Psoas muscle (tissue), 8 donors: Measurements from ENCODE around the gene SLC22A23. TPM values are rescaled to one million over a fixed set of nuclear protein-coding genes. Genes with fewer than 3 reads are reported as not detected.

Source experiments
- ATAC-seq, 4 donors: fragments of 200-7000 bp; cut with Tn5 transposase; one replicate each; pipeline ENCODE4 v1.9.1; 2020; ENCODE audit warnings: moderate library complexity in 3 of 4, mild to moderate bottlenecking in 2 of 4
- DNase-seq, 2 donors: peaks; one replicate each; pipeline ENCODE4 v3.0.0-alpha.2; 2020
- H3K27ac ChIP-seq: fragments of 200-600 bp; one replicate; pipeline ENCODE4 v1.8.0; 2022
- H3K27me3 ChIP-seq, 3 donors: fragments of 200-600 bp in 1 of 3; one replicate each; pipeline versions ENCODE4 v1.6.1 to v1.8.0; 2013 to 2022; ENCODE audit warnings: low read length in 2 of 3, mild to moderate bottlenecking in 2 of 3, moderate library complexity in 1 of 3; ENCODE audit not compliant: insufficient read depth in 3 of 3
- H3K36me3 ChIP-seq, 2 donors: fragments of 200-600 bp in 1 of 2; one replicate each; pipeline versions ENCODE4 v1.6.1 to v1.8.0; 2013 to 2022; ENCODE audit warnings: low read depth in 1 of 2, mild to moderate bottlenecking in 1 of 2, moderate library complexity in 1 of 2; ENCODE audit not compliant: insufficient read depth in 1 of 2
- H3K4me1 ChIP-seq: fragments of 200-600 bp; one replicate; pipeline ENCODE4 v1.8.0; 2022
- H3K4me3 ChIP-seq: fragments of 200-600 bp; one replicate; pipeline ENCODE4 v1.8.0; 2022; ENCODE audit warnings: mild to moderate bottlenecking
- H3K9me3 ChIP-seq: fragments of 200-600 bp; one replicate; pipeline ENCODE4 v1.8.0; 2022
- WGBS, 3 donors: extraction: QIAGEN DNeasy Blood & Tissue Kit; methylation state at CpG; one replicate each; pipeline versions ENCODE4 v1.1.6 to v1.1.7; 2013; 5-methylcytosine and 5-hydroxymethylcytosine counted together
- intact Hi-C, 2 donors: fragments of 100-400 bp; cut with DNase I; formaldehyde crosslinking; loops; one replicate each; pipeline versions ENCODE4 v1.11.0 to v1.14.2; 2022
- polyA plus RNA-seq, 3 donors: library from polyadenylated mRNA; stranded (reverse); fragments of 200-250 nt; gene quantifications; one replicate each; pipeline ENCODE4 v1.2.3, GENCODE V29; 2013
- total RNA-seq, 4 donors: library from RNA; stranded (reverse); fragmentation: NEBNext Ultra II Directional in 2 of 4; extraction: Animal tissue kit (Norgen Biotek cat#: 25700) in 2 of 4; gene quantifications; one replicate each; pipeline versions ENCODE4 v1.2.1 to v1.2.4, GENCODE V29; 2021 to 2023
- TF ChIP-seq, protein P1 (sequence below): fragments of 200-600 bp; IDR thresholded peaks from one replicate; pipeline ENCODE4 v1.8.0; 2022; ENCODE audit warnings: antibody characterized with exemption
- donor health status: healthy with polysubstance abuse.
- donor health status: DM: no; HTN: no; CAD: no; lungs with moderate emphysema.
- donor health status: Bipolar disorder and iron deficiency.
- donor health status: healthy.
- donor health status: DM: yes; HTN: yes; CAD: no.
- donor health status: DM: no; HTN: no; CAD: no.
- donor health status: DM: no; HTN: no; CAD: no.
- donor health status: DM: yes; HTN: yes; CAD: no.

SLC22A23 gene
- total and polyA plus RNA-seq, 7 donors = 4.6 to 13.7 (median 8.7) TPM

DNA sequence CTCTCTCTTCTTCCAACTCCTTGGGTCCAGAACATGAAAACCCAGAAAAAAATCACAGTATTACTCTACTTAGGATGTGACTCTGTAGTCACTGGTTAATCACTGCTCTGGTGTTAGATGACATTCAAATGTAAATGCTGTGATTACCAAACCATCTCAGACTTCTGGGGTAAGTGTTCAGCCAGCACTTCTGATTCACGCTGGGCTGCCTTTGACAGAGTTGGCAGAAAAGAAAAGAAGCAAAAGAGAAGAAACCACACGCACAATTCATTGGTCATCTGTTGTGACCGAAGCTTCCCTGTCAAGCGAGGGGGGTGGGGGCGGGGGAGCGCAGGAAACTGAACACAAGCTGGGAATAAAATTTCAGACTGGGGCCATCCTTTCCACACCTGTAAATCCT, 115.4 kb downstream of the SLC22A23 start:
- intact Hi-C loops = loop anchor here in 1 of 2 donors (5.0 kb wide), 1 partner anchor 76 kb away; no protein-coding TSS in a partner anchor
- ATAC-seq (peak; percentile 65 to 84 (median 72)), DNase-seq (peak; percentile 60 to 73)
- Histone ChIP-seq H3K9me3 (no peaks in the 10 kb centered on the region), H3K27me3 (no peaks in the 10 kb centered on the region), H3K4me1 (peaks cover 59% of the 10 kb centered on the region), H3K27ac (peak overlapping the region; percentile 72), H3K4me3 (no peak overlapping the region), H3K36me3 (no peaks in the 10 kb centered on the region)
- 26 to 43% (median 36%) methylated on average over 6 of the region's 6 CpGs for WGBS, 3 donors
- TF ChIP-seq, protein P1, sequence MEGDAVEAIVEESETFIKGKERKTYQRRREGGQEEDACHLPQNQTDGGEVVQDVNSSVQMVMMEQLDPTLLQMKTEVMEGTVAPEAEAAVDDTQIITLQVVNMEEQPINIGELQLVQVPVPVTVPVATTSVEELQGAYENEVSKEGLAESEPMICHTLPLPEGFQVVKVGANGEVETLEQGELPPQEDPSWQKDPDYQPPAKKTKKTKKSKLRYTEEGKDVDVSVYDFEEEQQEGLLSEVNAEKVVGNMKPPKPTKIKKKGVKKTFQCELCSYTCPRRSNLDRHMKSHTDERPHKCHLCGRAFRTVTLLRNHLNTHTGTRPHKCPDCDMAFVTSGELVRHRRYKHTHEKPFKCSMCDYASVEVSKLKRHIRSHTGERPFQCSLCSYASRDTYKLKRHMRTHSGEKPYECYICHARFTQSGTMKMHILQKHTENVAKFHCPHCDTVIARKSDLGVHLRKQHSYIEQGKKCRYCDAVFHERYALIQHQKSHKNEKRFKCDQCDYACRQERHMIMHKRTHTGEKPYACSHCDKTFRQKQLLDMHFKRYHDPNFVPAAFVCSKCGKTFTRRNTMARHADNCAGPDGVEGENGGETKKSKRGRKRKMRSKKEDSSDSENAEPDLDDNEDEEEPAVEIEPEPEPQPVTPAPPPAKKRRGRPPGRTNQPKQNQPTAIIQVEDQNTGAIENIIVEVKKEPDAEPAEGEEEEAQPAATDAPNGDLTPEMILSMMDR = no peak

DNA sequence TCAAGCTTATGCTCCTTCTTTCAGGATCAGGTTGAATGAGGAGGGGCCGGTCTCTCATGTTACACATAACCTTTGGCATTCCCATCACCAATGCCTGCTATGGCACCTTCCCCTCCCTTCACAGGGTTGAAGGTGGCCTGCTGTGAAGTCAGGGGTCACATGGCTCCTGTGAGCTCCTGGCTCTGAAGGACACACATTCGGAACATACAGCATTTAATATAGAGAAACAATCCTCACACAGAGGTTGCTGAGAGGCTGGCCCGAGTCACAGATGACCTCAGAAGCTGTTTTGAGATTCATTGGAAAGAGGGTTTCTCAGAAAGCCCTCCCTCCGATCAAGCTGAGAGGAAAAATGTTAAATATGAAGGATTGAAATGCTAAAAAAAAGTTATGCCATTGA, 116.0 kb downstream of the SLC22A23 start:
- Histone ChIP-seq H3K9me3 (no peaks in the 10 kb centered on the region), H3K36me3 (no peaks in the 10 kb centered on the region), H3K4me3 (peak overlapping the region; percentile 21), H3K27ac (peak overlapping the region; percentile 72), H3K4me1 (peaks cover 57% of the 10 kb centered on the region), H3K27me3 (no peaks in the 10 kb centered on the region)
- no peak for DNase-seq
- peak; percentile 29 to 39 (median 33) for ATAC-seq
- intact Hi-C loops = loop anchor here in 1 of 2 donors (5.0 kb wide), 1 partner anchor 76 kb away; no protein-coding TSS in a partner anchor
- 27 to 34% (median 29%) methylated on average over 4 of the region's 4 CpGs for WGBS, 3 donors
- TF ChIP-seq, protein P1 = no peak

DNA sequence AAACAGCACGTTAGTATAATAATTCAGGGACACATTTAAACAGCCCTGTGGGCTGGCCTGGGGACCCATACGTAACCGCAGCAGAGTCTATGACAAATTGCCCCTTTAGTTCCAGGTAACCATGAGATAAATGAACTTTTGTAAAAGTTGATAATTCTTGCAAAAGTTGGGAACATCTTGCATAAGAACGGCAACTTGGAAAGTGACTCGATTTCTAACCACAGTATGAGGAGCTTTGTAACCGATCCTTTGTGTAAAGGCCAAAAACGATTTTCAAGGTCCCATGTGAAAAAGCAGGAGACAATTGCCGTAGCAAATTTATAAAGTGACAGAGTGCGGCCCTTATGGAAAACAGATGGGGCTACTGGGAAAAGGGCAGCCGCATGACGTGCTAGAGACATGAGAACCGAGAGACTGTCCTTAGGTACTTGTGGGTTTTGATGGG, 116.5 kb downstream of the SLC22A23 start:
- Histone ChIP-seq H3K4me1 (peaks cover 56% of the 10 kb centered on the region), H3K27ac (peak overlapping the region; percentile 72)

GRCh38 chr6:3339811-3340210, 117.0 kb downstream of the SLC22A23 start:
- ATAC-seq (no peak), DNase-seq (no peak)
- no peaks in the 10 kb centered on the region for H3K36me3 ChIP-seq
- H3K27me3 ChIP-seq = no peaks in the 10 kb centered on the region
- intact Hi-C loops = loop anchor here in 1 of 2 donors (5.0 kb wide), 1 partner anchor 77 kb away; no protein-coding TSS in a partner anchor
- H3K4me3 ChIP-seq = no peak overlapping the region
- TF ChIP-seq, protein P1 = no peak
- peak overlapping the region; percentile 72 for H3K27ac ChIP-seq
- WGBS, 3 donors = 72 to 89% (median 84%) methylated on average over 5 of the region's 5 CpGs
- H3K9me3 ChIP-seq = no peaks in the 10 kb centered on the region
- peaks cover 56% of the 10 kb centered on the region for H3K4me1 ChIP-seq

More for the DNA sequence above, 116.5 kb downstream of the SLC22A23 start:
- ATAC-seq (peak; percentile 18 to 35 (median 24)), DNase-seq (peak in 1 of 2 donors; percentile 51)
- TF ChIP-seq, protein P1 = no peak
- 41 to 52% (median 45%) methylated on average over 12 of the region's 12 CpGs for WGBS, 3 donors
- no peaks in the 10 kb centered on the region for H3K27me3 ChIP-seq
- H3K4me3 ChIP-seq = no peak overlapping the region
- intact Hi-C loops = loop anchor here in 1 of 2 donors (5.0 kb wide), 1 partner anchor 77 kb away; no protein-coding TSS in a partner anchor
- no peaks in the 10 kb centered on the region for H3K9me3 ChIP-seq
- no peaks in the 10 kb centered on the region for H3K36me3 ChIP-seq
